HG03558 (cell line): ENCODE measurements around the gene AQP1.

Experiments
- ATAC-seq: cut with Tn5 transposase; IDR thresholded peaks from one replicate; pipeline ENCODE4 v1.9.1; 2021; ENCODE audit warnings: moderate number of reproducible peaks; ENCODE audit not compliant: unreplicated experiment; ENCODE audit errors: extremely low read depth

The AQP1 gene

GRCh38 chr7:30931929-30932540, 20.4 kb downstream of the AQP1 start:
- no peak for ATAC-seq

- no peak for ATAC-seq
Observed at GRCh38 chr7:30932562-30932961, 20.9 kb downstream of the AQP1 start.

GRCh38 chr7:30933124-30933974, 21.7 kb downstream of the AQP1 start:
- no peak for ATAC-seq

GRCh38 chr7:30934225-30934624, 22.6 kb downstream of the AQP1 start:
- no peak for ATAC-seq

- no peak for ATAC-seq
Observed at GRCh38 chr7:30934732-30935568, 23.3 kb downstream of the AQP1 start.

- ATAC-seq = no peak
Observed at GRCh38 chr7:30935569-30935877, 23.9 kb downstream of the AQP1 start.

GRCh38 chr7:30936650-30937245, 25.1 kb downstream of the AQP1 start:
- no peak for ATAC-seq

GRCh38 chr7:30937416-30937815, 25.8 kb downstream of the AQP1 start:
- no peak for ATAC-seq

- ATAC-seq = peak; percentile 65
Observed at GRCh38 chr7:30938435-30939316, 27.0 kb downstream of the AQP1 start.

- ATAC-seq = no peak
Observed at GRCh38 chr7:30941582-30942323, 30.1 kb downstream of the AQP1 start.

GRCh38 chr7:30950197-30950596, 38.5 kb downstream of the AQP1 start:
- no peak for ATAC-seq

- no peak for ATAC-seq
Observed at GRCh38 chr7:30954914-30955313, 43.3 kb downstream of the AQP1 start.

GRCh38 chr7:30956704-30957103, 45.1 kb downstream of the AQP1 start:
- ATAC-seq = no peak

- ATAC-seq = no peak
Observed at GRCh38 chr7:30963842-30964241, 52.2 kb downstream of the AQP1 start, which contains the start of gene GHRHR. Gene GHRHR, plus strand, starts transcription at chr7:30963953. Its CDS starts 116 bp downstream, at chr7:30964069.

GRCh38 chr7:30965372-30965771, 53.7 kb downstream of the AQP1 start:
- ATAC-seq = no peak

GRCh38 chr7:30965883-30966282, 54.2 kb downstream of the AQP1 start:
- no peak for ATAC-seq

- ATAC-seq = no peak
Observed at GRCh38 chr7:30968294-30968693, 56.6 kb downstream of the AQP1 start.

- ATAC-seq = no peak
Observed at GRCh38 chr7:30968747-30969603, 57.3 kb downstream of the AQP1 start.
